PC-9 (cell line): ENCODE results near the gene LAMTOR2. TPM values are rescaled to one million over a fixed set of nuclear protein-coding genes. Genes with fewer than 3 reads are reported as not detected.
"Not testable (repeated sequence)": the region's sequence is repeated elsewhere in the genome, so short reads cannot be mapped to it uniquely, and the experiment has no call there.

Experiments
- BruUV-seq: library from RNA; stranded (reverse); fragments of 400-500 nt; replicated peaks from 2 replicates; lab custom pipeline; 2021; lab: Mats Ljungman, UMichigan
- CTCF ChIA-PET: fragments of 300-600 bp; sonication (Branson Sonifier 250); formaldehyde crosslinking; loops from one replicate; lab custom pipeline; 2022; ENCODE audit warnings: antibody characterized with exemption; lab: Charles Lee
- POLR2A ChIA-PET: fragments of 300-600 bp; sonication (Branson Sonifier 250); formaldehyde crosslinking; loops from one replicate; lab custom pipeline; 2022; ENCODE audit warnings: antibody characterized with exemption; ENCODE audit not compliant: unreplicated experiment; lab: Charles Lee
- DNase-seq, 2 experiments: peaks; one replicate each; pipeline versions ENCODE4 v3.0.0 to v3.0.0-alpha.2; 2015 to 2022; ENCODE audit warnings: mixed read lengths in 1 of 2
- H2AFZ ChIP-seq: fragments of 200-600 bp; sonication (generic); 2 replicates; pipeline ENCODE4 v1.8.1; 2017; ENCODE audit warnings: antibody characterized with exemption
- H3F3A ChIP-seq: fragments of 200-600 bp; sonication (generic); 2 replicates; pipeline ENCODE4 v1.8.1; 2017; ENCODE audit warnings: antibody characterized with exemption, mild to moderate bottlenecking, low read depth; ENCODE audit not compliant: insufficient read depth
- H3K27ac ChIP-seq: fragments of 200-600 bp; sonication (generic); 2 replicates; pipeline ENCODE4 v1.6.1; 2016; ENCODE audit warnings: mixed run types
- H3K27me3 ChIP-seq: fragments of 200-600 bp; sonication (generic); 2 replicates; pipeline ENCODE4 v1.6.1; 2016; ENCODE audit warnings: low read depth, mixed run types; ENCODE audit not compliant: insufficient read depth
- H3K36me3 ChIP-seq: fragments of 200-600 bp; sonication (generic); 2 replicates; pipeline ENCODE4 v1.6.1; 2016; ENCODE audit warnings: low read depth, mixed run types
- H3K4me1 ChIP-seq: fragments of 200-600 bp; sonication (generic); replicated peaks from 2 replicates; pipeline ENCODE4 v1.6.1; 2016; ENCODE audit warnings: mixed run types; ENCODE audit not compliant: insufficient read depth
- H3K4me2 ChIP-seq: fragments of 200-600 bp; sonication (generic); 2 replicates; pipeline ENCODE4 v1.6.1; 2017; ENCODE audit warnings: mixed run types
- H3K4me3 ChIP-seq: fragments of 200-600 bp; sonication (generic); 2 replicates; pipeline ENCODE4 v1.6.1; 2016; ENCODE audit warnings: mixed run types
- H3K79me2 ChIP-seq: fragments of 200-600 bp; sonication (generic); 2 replicates; pipeline ENCODE4 v1.6.1; 2017; ENCODE audit warnings: low read depth, mixed run types
- H3K9me2 ChIP-seq: fragments of 200-600 bp; sonication (generic); 2 replicates; pipeline ENCODE4 v1.8.1; 2017; ENCODE audit warnings: mild to moderate bottlenecking; ENCODE audit not compliant: insufficient read depth
- H3K9me3 ChIP-seq: fragments of 200-600 bp; sonication (generic); 2 replicates; pipeline ENCODE4 v1.8.1; 2016; ENCODE audit warnings: low read depth; ENCODE audit not compliant: insufficient read depth
- H4K20me1 ChIP-seq: fragments of 200-600 bp; sonication (generic); 2 replicates; pipeline ENCODE4 v1.8.1; 2017; ENCODE audit not compliant: insufficient read depth
- EZH2 ChIP-seq: fragments of 200-600 bp; sonication (generic); IDR thresholded peaks from 2 replicates; pipeline ENCODE4 v1.8.0; 2017; ENCODE audit warnings: antibody characterized with exemption, low read depth
- intact Hi-C: fragments of 100-400 bp; cut with micrococcal nuclease; formaldehyde crosslinking; loops from one replicate; pipeline ENCODE4 v1.10.0; 2022; ENCODE audit not compliant: unreplicated experiment
- total RNA-seq: library from RNA; stranded (reverse); gene quantifications from 2 replicates; pipeline ENCODE4 v1.2.3, GENCODE V29; 2021
- TF ChIP-seq, protein P1 (sequence below): fragments of 200-600 bp; sonication (generic); conservative IDR thresholded peaks from 2 replicates; pipeline ENCODE4 v1.6.1; 2017; ENCODE audit warnings: mixed run types, antibody characterized with exemption, mild to moderate bottlenecking, moderate library complexity

LAMTOR2 gene
- total RNA-seq, 1 experiment from 2014 or later: 76.8 TPM

DNA sequence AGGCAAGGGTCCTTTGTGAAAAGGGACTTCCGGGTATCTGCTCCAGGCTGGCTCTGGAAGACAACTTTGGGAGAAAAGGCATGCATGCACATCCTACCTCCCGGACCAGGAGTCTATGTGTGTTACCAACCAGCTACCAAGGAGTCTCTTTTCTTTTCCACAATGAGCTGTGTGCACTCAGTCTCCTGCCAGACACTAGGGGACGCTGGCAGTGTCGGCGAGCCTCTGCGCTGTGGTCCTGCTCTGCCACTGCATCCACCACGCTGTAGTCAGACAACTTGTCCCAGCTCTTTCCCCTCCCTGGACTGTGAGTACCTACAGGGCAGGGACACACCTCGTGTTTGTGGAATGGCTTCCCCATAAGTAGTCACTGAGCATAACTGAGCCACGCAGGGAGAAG, 28.7 kb upstream of the LAMTOR2 start:
- H4K20me1 ChIP-seq: no peaks in the 10 kb centered on the region
- no peaks in the 10 kb centered on the region for H3K79me2 ChIP-seq
- no peaks in the 10 kb centered on the region for H3K9me3 ChIP-seq
- no peak overlapping the region for H3K4me3 ChIP-seq
- intact Hi-C loops: no loop called here
- ChIA-PET CTCF (interaction anchor here (0.6 kb wide), 1 partner anchor 87 kb away, joined by 12 read pairs; no protein-coding TSS in a partner anchor), POLR2A (no interaction called here)
- no peak overlapping the region for H3K4me2 ChIP-seq
- no peaks in the 10 kb centered on the region for H3K9me2 ChIP-seq
- no peak overlapping the region for H3K27ac ChIP-seq
- H3K4me1 ChIP-seq: no peaks in the 10 kb centered on the region
- BruUV-seq: no TSS peak
- no peaks in the 10 kb centered on the region for H3K27me3 ChIP-seq
- no peak for DNase-seq
- H3K36me3 ChIP-seq: no peaks in the 10 kb centered on the region
- no peaks in the 10 kb centered on the region for H3F3A ChIP-seq
- TF ChIP-seq, protein P1, sequence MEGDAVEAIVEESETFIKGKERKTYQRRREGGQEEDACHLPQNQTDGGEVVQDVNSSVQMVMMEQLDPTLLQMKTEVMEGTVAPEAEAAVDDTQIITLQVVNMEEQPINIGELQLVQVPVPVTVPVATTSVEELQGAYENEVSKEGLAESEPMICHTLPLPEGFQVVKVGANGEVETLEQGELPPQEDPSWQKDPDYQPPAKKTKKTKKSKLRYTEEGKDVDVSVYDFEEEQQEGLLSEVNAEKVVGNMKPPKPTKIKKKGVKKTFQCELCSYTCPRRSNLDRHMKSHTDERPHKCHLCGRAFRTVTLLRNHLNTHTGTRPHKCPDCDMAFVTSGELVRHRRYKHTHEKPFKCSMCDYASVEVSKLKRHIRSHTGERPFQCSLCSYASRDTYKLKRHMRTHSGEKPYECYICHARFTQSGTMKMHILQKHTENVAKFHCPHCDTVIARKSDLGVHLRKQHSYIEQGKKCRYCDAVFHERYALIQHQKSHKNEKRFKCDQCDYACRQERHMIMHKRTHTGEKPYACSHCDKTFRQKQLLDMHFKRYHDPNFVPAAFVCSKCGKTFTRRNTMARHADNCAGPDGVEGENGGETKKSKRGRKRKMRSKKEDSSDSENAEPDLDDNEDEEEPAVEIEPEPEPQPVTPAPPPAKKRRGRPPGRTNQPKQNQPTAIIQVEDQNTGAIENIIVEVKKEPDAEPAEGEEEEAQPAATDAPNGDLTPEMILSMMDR: 0 out of 2 replicates have a peak, but pooled peaks have one; percentile 27
- no peak for TF ChIP-seq EZH2
- H2AFZ ChIP-seq: no peak overlapping the region

DNA sequence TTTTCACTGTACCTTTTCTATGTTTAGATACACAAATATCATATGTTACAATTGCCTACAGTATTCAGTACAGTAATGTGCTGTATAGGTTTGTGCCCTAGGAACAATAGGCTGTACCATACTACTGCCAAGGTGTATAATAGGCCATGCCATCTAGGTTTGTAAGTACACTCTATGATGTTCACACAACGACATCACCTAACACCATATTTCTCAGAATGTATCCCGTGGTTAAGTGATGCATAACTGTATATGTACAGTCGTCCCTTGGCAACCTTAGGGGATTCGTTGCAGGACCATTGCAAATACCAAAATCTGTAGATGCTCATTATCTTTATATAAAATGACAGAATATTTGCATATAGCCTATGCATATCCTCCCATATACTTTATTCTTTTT, 28.0 kb upstream of the LAMTOR2 start:
- POLR2A ChIA-PET: no interaction called here

GRCh38 chr1:156033011-156033410, 21.6 kb upstream of the LAMTOR2 start:
- POLR2A ChIA-PET: no interaction called here
- 0 out of 2 replicates have a peak, but pooled peaks cover 2% of the 10 kb centered on the region for H3K36me3 ChIP-seq
- no peaks in the 10 kb centered on the region; the same call in 1 of the 2 replicates for H4K20me1 ChIP-seq
- H2AFZ ChIP-seq: no peak overlapping the region
- TF ChIP-seq EZH2: no peak
- TF ChIP-seq, protein P1: no peak
- H3K4me2 ChIP-seq: no peak overlapping the region
- H3K4me3 ChIP-seq: no peak overlapping the region
- no peaks in the 10 kb centered on the region for H3K4me1 ChIP-seq
- no TSS peak for BruUV-seq
- peaks cover 4% of the 10 kb centered on the region; the same call in 1 of the 2 replicates for H3F3A ChIP-seq
- no peaks in the 10 kb centered on the region for H3K9me2 ChIP-seq
- intact Hi-C loops: no loop called here
- H3K79me2 ChIP-seq: no peaks in the 10 kb centered on the region
- CTCF ChIA-PET: no interaction called here
- no peaks in the 10 kb centered on the region for H3K9me3 ChIP-seq
- no peak overlapping the region for H3K27ac ChIP-seq
- DNase-seq: no peak
- H3K27me3 ChIP-seq: no peaks in the 10 kb centered on the region

More for the DNA sequence above, 28.0 kb upstream of the LAMTOR2 start:
- intact Hi-C loops: no loop called here
- Histone ChIP-seq H3K27me3 (no peaks in the 10 kb centered on the region), H3K4me1 (no peaks in the 10 kb centered on the region), H4K20me1 (no peaks in the 10 kb centered on the region), H2AFZ (no peak overlapping the region), H3K4me3 (no peak overlapping the region), H3K9me3 (no peaks in the 10 kb centered on the region), H3K4me2 (no peak overlapping the region), H3F3A (no peaks in the 10 kb centered on the region), H3K27ac (no peak overlapping the region), H3K9me2 (no peaks in the 10 kb centered on the region), H3K36me3 (no peaks in the 10 kb centered on the region), H3K79me2 (no peaks in the 10 kb centered on the region)
- CTCF ChIA-PET: no interaction called here
- DNase-seq: no peak
- no TSS peak for BruUV-seq
- TF ChIP-seq, protein P1: no peak
- no peak for TF ChIP-seq EZH2

- H3F3A ChIP-seq: peaks cover 12% of the 10 kb centered on the region
- DNase-seq, H3K9me2 ChIP-seq, H2AFZ ChIP-seq, H3K27me3 ChIP-seq, H3K9me3 ChIP-seq, H3K36me3 ChIP-seq, H3K27ac ChIP-seq, H3K4me1 ChIP-seq, BruUV-seq, intact Hi-C loops, POLR2A ChIA-PET, H4K20me1 ChIP-seq, CTCF ChIA-PET, H3K4me3 ChIP-seq, H3K4me2 ChIP-seq, H3K79me2 ChIP-seq: not testable (repeated sequence)
These were observed 19.6 kb upstream of the LAMTOR2 start for GRCh38 chr1:156034991-156035390.
